Lower leg skin (tissue), 4 donors: ENCODE data around the gene MPIG6B. TPM values are rescaled to one million over a fixed set of nuclear protein-coding genes. Genes with fewer than 3 reads are reported as not detected.
A peak's percentile ranks its signal among the peaks of the same experiment; 100 is the strongest.

ENCODE experiments used
- DNase-seq, 2 donors: peaks; one replicate each; pipeline ENCODE4 v3.0.0-alpha.2; 2019; ENCODE audit warnings: low spot score in 2 of 2
- H3K4me3 ChIP-seq: fragments of 200-600 bp; sonication (generic); 2 replicates; pipeline ENCODE4 v1.5.1; 2017; ENCODE audit warnings: mild to moderate bottlenecking, low read depth; ENCODE audit not compliant: poor library complexity, severe bottlenecking
- POLR2A ChIP-seq, 2 donors: fragments of 450-650 bp; IDR thresholded peaks; one replicate each; pipeline ENCODE4 v1.6.1; 2016 to 2017; ENCODE audit warnings: antibody characterized with exemption in 2 of 2, mild to moderate bottlenecking in 1 of 2, moderate library complexity in 1 of 2
- WGBS, 2 donors: methylation state at CpG; one replicate each; pipeline ENCODE4 v1.1.5; 2018; 5-methylcytosine and 5-hydroxymethylcytosine counted together
- intact Hi-C: fragments of 100-400 bp; cut with DNase I; formaldehyde crosslinking; loops from one replicate; pipeline ENCODE4 v1.15.0; 2023; ENCODE audit warnings: low total_unique reads
- total RNA-seq, 4 donors: library from RNA; depleted of rRNA; stranded (reverse); fragments of >200 nt; gene quantifications; one replicate each; pipeline ENCODE4 v1.1.0, GENCODE V29; 2016
- TF ChIP-seq, protein P1 (sequence below), 3 donors: fragments of 450-650 bp; IDR thresholded peaks; one replicate each; pipeline ENCODE4 v1.5.1; 2016; ENCODE audit warnings: antibody characterized with exemption in 3 of 3, mild to moderate bottlenecking in 3 of 3, moderate library complexity in 2 of 3

Gene MPIG6B
- total RNA-seq, 4 donors from 2014 or later = 6.0 to 10.5 (median 7.9) TPM

DNA sequence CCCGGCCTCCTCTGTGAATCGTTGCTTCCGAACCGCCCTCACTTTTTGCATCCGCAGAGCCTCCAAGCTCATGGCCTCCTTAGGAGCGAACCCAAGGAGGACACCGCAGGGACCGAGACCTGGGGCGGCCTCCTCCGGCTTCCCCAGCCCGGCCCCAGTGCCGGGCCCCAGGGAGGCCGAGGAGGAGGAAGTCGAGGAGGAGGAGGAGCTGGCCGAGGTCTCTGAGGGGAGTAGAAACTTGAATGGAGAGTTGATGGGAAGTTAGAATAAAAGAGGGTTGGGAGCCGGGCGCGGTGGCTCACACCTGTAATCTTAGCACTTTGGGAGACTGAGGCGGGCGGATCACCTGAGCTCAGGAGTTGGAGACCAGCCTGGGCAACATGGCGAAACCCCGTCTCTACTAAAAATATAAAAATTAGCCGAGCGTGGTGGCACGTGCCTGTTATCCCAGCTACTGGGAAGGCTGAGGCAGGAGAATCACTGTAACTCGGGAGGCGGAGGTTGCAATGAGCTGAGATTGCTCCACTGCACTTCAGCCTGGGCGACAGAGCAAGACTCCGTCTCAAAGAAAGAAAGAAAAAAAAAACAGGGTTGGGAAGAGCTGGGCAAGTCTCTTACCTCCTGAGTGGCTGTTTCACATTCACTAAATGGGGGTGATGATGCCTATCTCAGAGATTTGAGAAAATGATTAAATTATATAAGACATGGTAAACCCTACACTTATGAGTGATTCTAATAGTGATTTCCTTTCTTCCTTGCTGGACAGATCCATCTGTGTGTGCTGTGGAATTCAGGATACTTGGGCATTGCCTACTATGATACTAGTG, 17.4 kb downstream of the MPIG6B start:
- TF ChIP-seq POLR2A (IDR thresholded peaks at IDR 0.05) = no peak
- TF ChIP-seq, protein P1, sequence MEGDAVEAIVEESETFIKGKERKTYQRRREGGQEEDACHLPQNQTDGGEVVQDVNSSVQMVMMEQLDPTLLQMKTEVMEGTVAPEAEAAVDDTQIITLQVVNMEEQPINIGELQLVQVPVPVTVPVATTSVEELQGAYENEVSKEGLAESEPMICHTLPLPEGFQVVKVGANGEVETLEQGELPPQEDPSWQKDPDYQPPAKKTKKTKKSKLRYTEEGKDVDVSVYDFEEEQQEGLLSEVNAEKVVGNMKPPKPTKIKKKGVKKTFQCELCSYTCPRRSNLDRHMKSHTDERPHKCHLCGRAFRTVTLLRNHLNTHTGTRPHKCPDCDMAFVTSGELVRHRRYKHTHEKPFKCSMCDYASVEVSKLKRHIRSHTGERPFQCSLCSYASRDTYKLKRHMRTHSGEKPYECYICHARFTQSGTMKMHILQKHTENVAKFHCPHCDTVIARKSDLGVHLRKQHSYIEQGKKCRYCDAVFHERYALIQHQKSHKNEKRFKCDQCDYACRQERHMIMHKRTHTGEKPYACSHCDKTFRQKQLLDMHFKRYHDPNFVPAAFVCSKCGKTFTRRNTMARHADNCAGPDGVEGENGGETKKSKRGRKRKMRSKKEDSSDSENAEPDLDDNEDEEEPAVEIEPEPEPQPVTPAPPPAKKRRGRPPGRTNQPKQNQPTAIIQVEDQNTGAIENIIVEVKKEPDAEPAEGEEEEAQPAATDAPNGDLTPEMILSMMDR (IDR thresholded peaks at IDR 0.05) = no peak
- H3K4me3 ChIP-seq = peak overlapping the region; percentile 61
- WGBS, 2 donors = 19 to 26% methylated on average over 28 to 29 of the region's 29 CpGs
- no peak for DNase-seq
- intact Hi-C loops = no loop called here

DNA sequence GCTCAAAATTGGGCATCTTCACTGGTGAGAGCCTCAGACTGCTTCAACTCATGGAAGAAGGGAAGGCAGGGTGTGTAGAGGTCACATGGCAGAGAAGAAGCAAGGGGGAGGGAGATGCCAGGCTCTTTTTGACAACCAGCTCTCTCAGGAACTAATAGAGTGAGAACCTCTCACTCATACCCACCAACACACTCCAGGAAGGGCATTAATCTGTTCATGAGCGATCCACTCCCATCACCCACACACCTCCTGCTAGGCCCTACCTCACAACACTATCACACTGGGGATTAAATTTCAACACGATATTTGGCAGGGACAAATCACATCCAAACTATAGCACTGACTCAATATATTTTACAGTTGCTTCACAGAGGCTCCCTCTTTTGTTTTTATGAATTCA, 18.6 kb downstream of the MPIG6B start:
- DNase-seq = no peak
- WGBS, 2 donors = 83 to 86% methylated on average over 2 of the region's 2 CpGs
- TF ChIP-seq, protein P1 (IDR thresholded peaks at IDR 0.05) = no peak
- TF ChIP-seq POLR2A (IDR thresholded peaks at IDR 0.05) = no peak
- intact Hi-C loops = no loop called here
- no peak overlapping the region for H3K4me3 ChIP-seq

DNA sequence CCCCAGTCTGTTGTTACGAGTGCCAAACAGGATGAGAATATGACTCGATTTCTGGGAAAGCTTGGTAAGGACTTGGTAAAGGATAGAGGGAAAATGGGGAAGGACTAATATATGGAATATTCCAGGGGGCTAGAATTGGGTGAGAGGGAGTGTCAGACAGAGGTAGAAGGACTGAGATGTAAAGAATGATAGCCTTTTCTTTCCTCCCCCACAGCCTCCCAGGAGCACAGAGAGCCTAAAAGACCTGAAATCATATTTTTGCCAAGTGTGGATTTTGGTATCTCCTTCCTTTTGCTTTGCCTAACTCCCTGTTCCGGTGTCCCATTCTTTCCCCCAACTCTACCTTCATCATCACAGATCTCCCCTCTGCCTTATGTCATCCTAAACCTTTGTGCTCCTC, 19.7 kb downstream of the MPIG6B start:
- no peak overlapping the region for H3K4me3 ChIP-seq
- intact Hi-C loops = no loop called here
- DNase-seq = no peak
- WGBS, 2 donors = 85 to 87% methylated on average over 3 of the region's 3 CpGs
- TF ChIP-seq, protein P1 (IDR thresholded peaks at IDR 0.05) = no peak
- no peak for TF ChIP-seq POLR2A (IDR thresholded peaks at IDR 0.05)

DNA sequence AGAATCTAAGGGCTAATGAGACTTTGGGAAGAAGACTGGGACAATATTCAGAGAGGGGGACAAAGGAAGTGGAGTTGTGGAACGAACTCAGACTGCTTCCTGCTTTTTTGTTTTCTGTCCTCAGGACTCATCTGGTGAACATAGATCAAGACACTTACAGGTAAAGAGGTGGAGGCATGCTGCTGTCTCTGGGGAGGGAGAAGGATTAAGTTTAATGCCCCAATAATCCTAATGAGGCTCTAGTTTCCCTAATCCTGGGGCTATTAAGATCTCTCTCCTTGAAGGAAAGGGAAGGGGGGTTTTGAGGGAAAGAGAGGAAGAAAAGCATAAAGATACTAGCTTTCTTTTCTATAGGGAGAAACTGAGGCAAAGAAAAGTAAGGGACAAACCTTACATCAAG, 21.2 kb downstream of the MPIG6B start:
- TF ChIP-seq POLR2A (IDR thresholded peaks at IDR 0.05) = no peak
- TF ChIP-seq, protein P1 (IDR thresholded peaks at IDR 0.05) = no peak
- H3K4me3 ChIP-seq = no peak overlapping the region
- 50 to 68% methylated on average over 1 of the region's 1 CpG for WGBS, 2 donors
- no peak for DNase-seq
- intact Hi-C loops = no loop called here

DNA sequence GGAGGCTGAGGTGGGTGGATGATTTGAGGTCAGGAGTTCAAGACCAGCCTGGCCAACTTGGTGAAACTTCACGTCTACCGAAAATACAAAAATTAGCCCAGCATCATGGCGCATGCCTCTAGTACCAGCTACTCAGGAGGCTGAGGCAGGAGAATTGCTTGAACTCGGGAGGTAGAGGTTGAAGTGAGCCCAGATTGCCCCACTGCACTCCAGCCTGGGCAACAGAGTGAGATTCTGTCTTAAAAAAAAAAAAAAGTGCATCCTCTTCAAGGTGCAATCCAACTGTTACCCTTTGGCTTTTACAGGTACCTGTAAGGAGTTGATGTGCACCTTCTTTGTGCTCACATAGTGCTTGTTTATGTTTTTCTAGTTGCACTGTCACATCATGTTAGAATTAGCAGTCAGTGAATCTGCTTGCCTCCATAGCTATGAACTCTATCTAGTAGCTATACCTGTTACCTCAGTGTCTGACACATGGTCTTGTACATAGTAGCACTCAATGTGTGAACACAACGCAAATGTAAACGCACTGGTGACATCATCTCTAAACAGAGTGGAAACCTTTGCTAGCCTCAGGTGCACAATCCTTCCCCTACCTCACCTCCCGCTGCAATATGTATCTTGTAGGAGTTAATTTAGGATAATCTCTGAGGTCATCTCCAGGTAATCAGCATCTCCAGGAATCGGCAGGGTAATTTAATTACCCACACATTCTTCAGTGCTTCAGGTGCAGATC, 26.3 kb downstream of the MPIG6B start:
- TF ChIP-seq POLR2A (IDR thresholded peaks at IDR 0.05) = no peak
- TF ChIP-seq, protein P1 (IDR thresholded peaks at IDR 0.05) = no peak
- WGBS, 2 donors = 90 to 91% methylated on average over 8 of the region's 8 CpGs
- intact Hi-C loops = no loop called here

More for the DNA sequence above, 26.3 kb downstream of the MPIG6B start:
- H3K4me3 ChIP-seq = no peak overlapping the region
- DNase-seq = no peak
